GM12891 (cell line): Measurements from ENCODE around the gene FLACC1.

Experiments
- PAX5 ChIP-seq: IDR thresholded peaks from 2 replicates; pipeline ENCODE4 v1.6.1; 2011; ENCODE audit warnings: low read length, moderate library complexity, mild to moderate bottlenecking; ENCODE audit not compliant: insufficient read depth, severe bottlenecking
- POLR2A ChIP-seq: IDR thresholded peaks from 2 replicates; pipeline ENCODE4 v1.6.1; 2011; ENCODE audit warnings: low read depth, low read length, control low read depth
- POLR2AphosphoS5 ChIP-seq: IDR thresholded peaks from 2 replicates; pipeline ENCODE4 v1.6.1; 2011; ENCODE audit warnings: low read depth, low read length, control low read depth
- POU2F2 ChIP-seq: IDR thresholded peaks from 2 replicates; pipeline ENCODE4 v1.6.1; 2011; ENCODE audit warnings: low read depth, mild to moderate bottlenecking, control low read depth, low read length, moderate library complexity
- SPI1 ChIP-seq: IDR thresholded peaks from 2 replicates; pipeline ENCODE4 v1.6.1; 2011; ENCODE audit warnings: low read depth, low read length, control low read depth
- TAF1 ChIP-seq: IDR thresholded peaks from 2 replicates; pipeline ENCODE4 v1.6.1; 2011; ENCODE audit warnings: low read depth, low read length, control low read depth

DNA sequence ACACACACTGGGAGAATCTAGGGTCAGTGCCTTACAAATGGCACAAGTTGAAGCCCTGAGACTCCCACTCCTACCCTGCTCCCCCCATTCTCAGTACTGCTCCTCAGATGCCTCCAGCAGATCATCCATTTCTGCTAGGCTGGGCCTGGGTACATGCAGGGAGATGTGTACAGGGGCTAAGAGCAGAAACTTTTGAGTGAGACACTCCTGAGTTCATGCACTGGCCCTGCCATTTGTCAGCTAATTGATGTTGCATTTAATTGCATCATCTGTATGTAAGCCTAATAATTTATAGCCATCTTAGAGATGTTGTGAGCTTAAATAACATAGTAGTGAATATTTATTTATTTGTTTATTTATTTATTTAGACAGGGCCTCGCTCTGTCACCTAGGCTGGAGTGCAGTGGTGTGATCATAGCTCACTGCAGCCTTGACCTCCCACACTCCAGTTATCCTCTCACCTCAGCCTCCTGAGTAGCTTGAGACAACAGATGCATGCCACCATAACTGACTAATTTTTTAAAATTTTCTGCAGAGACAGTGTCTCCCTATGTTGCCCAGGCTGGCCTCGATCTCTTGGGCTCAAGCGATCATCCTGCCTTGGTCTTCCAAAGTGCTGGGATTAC lies 101.6 kb downstream of the FLACC1 start:
- no peak for TF ChIP-seq POLR2AphosphoS5
- TF ChIP-seq SPI1: no peak
- no peak for TF ChIP-seq TAF1
- no peak for TF ChIP-seq POLR2A
- no peak for TF ChIP-seq PAX5
- no peak for TF ChIP-seq POU2F2
